GM08714 (cell line): ENCODE measurements around the gene RGS12.

Source experiments
- H3K4me3 ChIP-seq: fragments of 200-500 bp; sonication (Bioruptor generic); 2 replicates; pipeline ENCODE4 v1.5.1; 2014; ENCODE audit warnings: mild to moderate bottlenecking, low read length, inconsistent platforms
- ZNF274 ChIP-seq: IDR thresholded peaks from 2 replicates; pipeline ENCODE4 v1.6.1; 2012; ENCODE audit warnings: mild to moderate bottlenecking, low read depth, low read length

The RGS12 gene

GRCh38 chr4:3262208-3263052 is 30.4 kb upstream of the RGS12 start:
- H3K4me3 ChIP-seq, result no peak overlapping the region
- TF ChIP-seq ZNF274, result no peak

- no peak overlapping the region for H3K4me3 ChIP-seq
- TF ChIP-seq ZNF274, result no peak
These were observed 29.6 kb upstream of the RGS12 start for GRCh38 chr4:3263053-3263875.

DNA sequence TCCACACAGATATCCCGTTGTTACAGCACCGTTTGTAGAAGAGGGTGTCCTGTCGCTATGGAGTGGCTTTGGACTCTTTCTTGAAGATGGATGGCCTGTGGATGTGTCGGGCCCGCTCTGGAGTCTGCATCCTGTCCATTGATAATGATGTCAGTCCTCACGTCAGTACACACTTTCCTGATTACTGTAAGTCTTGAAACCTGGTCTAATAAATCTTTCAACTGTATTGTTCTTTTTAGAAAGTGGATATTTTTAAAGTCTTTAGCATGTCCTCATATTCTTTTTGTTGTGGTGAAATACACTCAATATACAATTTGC is 29.0 kb upstream of the RGS12 start:
- TF ChIP-seq ZNF274, result no peak
- no peak overlapping the region for H3K4me3 ChIP-seq

DNA sequence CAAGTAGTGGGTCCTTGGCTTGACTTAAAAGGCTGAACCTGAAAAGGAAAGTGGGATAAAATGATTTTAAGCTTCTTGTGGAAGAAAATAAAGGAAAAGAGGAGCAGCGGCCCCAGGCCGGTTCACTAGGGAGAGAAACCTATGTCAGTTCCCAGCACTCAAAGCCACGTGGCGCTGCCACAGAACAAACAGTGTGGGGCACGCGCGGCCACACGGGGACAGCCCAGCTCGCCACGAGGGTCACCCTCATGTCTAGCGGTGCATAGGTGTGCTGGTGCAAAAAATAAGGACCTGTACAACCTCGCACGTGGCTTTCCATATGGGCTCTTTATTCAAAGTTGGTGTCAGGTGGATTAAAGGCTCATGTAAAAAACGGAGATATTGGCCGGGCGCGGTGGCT is 26.7 kb upstream of the RGS12 start:
- H3K4me3 ChIP-seq, result no peak overlapping the region
- no peak for TF ChIP-seq ZNF274

GRCh38 chr4:3267576-3268394 is 25.0 kb upstream of the RGS12 start:
- TF ChIP-seq ZNF274, result no peak
- no peak overlapping the region for H3K4me3 ChIP-seq

DNA sequence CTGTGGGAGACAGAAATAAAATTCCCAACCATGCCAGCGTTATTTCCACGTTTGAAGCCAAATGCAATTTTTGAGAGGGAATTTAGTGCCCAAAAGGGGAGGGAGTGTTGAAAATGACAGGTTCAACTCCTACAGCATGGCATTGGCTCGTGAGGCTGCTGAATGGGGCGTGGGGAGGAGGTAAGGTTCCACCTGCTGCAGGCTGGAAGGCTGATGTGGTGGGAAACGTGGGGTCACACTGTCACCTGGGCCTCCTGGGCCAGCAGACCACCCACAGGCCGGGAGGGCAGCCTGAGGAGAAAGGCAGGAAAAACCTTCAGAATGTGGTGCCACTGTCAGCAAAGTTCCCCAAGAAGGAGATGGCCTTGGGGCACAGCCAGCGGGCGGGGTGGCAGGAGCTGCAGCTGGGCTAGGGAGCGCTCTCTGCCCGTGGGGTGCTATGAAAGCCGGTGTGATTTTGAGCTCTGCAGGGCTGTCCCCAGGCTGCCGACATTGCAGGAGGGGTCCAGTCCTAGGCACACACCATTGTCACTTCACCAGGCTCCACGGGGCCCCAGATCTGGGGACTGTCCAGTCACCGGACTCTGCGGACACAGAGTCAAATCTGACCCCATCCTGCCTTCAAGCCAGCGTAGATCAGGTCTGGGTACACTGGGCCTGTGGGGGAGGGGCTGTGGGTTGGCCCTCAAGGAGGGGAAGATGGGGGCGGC is 24.3 kb upstream of the RGS12 start:
- no peak for TF ChIP-seq ZNF274

DNA sequence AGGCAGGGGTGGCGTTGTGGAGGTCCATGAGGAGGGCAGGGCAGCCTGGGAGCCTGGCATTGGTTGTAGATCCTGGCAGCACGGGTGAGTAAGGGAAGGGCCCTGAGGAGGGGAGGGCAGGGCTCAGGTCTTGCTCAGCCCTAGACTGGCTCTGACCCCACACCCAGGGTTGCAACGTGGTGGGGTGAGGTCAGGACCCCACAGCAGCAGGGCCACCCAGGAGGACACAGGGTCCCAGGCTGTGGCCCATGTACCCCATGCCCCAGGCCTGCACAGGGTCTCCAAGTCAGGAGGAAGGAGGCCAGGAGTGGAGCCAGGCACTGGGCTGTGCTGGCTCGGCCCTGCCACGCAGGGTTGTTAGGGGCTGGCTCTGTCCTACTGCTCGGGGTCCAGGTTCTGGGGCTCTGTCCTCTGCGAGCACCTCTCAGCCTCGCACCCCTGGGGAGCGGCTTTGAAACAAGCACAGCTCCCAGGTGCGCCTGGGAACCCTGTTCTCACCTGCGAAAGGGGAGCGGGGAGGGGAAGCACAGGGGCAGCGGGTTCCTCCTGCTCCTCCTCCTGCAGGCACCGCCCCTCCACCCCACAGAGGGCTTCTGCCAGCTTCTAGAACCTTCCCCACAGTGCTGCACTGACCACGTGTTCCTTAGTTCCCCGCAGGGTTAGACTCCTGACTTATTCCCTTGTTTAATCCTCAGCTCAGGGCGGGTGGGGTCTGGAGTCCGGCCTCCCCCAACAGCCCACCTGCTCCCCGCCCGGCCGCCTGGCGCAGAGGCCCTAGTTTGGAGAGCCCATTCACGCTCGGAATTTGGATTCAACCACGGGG is 23.5 kb upstream of the RGS12 start:
- H3K4me3 ChIP-seq, result no peak overlapping the region
- TF ChIP-seq ZNF274, result no peak

More for the DNA sequence above, 24.3 kb upstream of the RGS12 start:
- no peak overlapping the region for H3K4me3 ChIP-seq

GRCh38 chr4:3269991-3270611 is 22.7 kb upstream of the RGS12 start:
- no peak for TF ChIP-seq ZNF274
- H3K4me3 ChIP-seq, result no peak overlapping the region

DNA sequence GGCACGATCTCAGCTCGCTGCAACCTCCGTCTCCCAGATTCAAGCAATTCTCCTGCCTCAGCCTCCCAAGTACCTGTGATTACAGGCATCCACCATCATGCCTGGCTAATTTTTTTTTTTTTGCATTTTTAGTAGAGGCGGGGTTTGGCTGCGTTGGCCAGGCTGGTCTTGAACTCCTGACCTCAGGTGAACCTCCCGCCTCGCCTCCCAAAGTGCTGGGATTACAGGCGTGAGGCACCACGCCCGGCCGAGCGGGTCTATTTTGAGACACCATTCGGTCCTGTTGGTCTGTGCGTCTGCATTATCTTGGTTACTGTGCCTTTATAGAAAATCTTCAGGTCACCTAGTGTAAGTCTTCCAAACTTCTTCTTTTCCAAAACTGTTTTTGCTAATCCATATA is 21.7 kb upstream of the RGS12 start:
- H3K4me3 ChIP-seq, result no peak overlapping the region
- TF ChIP-seq ZNF274, result no peak

- H3K4me3 ChIP-seq, result no peak overlapping the region
- TF ChIP-seq ZNF274, result no peak
These were observed 15.8 kb upstream of the RGS12 start for GRCh38 chr4:3276986-3277385.

DNA sequence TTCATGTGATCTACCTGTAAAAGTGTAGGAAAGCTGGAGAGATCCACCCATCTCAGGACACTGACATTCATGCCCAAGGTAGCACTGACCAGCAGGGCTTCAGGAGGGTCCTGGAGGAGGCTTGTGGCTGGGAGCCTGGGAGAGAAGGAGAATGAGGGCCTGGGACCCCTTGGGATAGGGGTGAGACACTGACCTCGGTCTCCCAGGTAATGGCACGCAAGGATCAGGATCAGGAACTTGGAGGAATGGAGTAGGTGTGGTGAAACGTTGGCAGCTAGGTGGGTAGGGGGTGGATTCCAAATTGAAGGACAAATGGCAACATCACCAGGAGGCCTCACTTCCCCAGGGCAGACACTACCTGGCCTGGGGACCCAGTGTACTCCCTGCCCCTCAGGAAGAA is 12.4 kb upstream of the RGS12 start:
- H3K4me3 ChIP-seq, result no peak overlapping the region
- TF ChIP-seq ZNF274, result no peak

GRCh38 chr4:3283483-3283882 is 9.3 kb upstream of the RGS12 start:
- TF ChIP-seq ZNF274, result no peak
- no peak overlapping the region for H3K4me3 ChIP-seq

DNA sequence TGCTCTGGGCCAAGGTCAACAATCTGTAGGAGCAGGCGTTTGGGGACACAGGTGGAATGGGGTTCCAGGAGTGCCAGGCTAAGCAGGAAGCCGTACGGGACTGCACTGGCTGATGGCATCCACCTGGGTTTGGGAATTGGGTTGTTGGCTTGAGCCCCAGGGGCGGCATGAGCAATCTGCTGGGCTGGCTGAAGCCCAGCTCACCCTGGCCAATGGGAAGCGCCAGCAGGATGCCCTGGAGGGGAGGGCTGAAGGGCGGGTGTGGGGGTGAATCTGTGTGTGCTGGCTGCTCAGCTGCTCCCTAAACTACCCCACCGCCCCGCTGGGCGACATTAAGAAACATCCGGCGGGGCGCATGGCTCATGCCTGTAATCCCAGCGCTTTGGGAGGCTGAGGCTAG is 8.9 kb upstream of the RGS12 start:
- TF ChIP-seq ZNF274, result no peak
- H3K4me3 ChIP-seq, result no peak overlapping the region
